GM13976 (cell line): ENCODE measurements around the gene SDHAF1.

Experiments
- DNase-seq: peaks from one replicate; pipeline ENCODE4 v3.0.0; 2012; ENCODE audit warnings: low spot score
- in situ Hi-C: fragments of 300-500 bp; cut with MboI; formaldehyde crosslinking; loops from one replicate; pipeline ENCODE4 v1.12.0; 2022; ENCODE audit warnings: low sequenced_read_pairs, mixed read lengths, inconsistent platforms; ENCODE audit not compliant: unreplicated experiment
- TF ChIP-seq, protein P1 (sequence below): IDR thresholded peaks from 2 replicates; pipeline ENCODE4 v1.5.1; 2012; ENCODE audit warnings: borderline replicate concordance, mild to moderate bottlenecking; ENCODE audit not compliant: insufficient read depth; ENCODE audit errors: extremely low read depth, missing control alignments, control extremely low read depth

Gene SDHAF1

DNA sequence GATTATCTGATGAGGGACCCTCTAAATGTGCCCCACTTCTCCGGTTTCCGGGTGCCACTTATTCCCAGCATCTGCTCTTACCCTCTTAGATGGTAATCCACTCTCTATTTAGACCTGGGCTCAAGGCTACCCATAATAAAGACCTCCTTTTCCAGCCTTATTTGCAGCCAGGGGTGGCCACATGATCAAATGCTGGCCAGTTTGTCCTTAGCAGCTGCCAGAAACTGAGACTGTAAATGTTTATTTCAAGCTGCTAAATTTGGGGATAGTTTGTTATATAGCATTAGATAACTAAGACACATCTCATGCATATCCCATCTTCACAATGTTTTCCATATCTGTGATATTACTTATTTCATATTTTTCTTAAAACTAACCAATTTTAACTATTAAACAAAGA, 49.0 kb downstream of the SDHAF1 start:
- in situ Hi-C loops, result no loop called here
- no peak for DNase-seq
- TF ChIP-seq, protein P1, sequence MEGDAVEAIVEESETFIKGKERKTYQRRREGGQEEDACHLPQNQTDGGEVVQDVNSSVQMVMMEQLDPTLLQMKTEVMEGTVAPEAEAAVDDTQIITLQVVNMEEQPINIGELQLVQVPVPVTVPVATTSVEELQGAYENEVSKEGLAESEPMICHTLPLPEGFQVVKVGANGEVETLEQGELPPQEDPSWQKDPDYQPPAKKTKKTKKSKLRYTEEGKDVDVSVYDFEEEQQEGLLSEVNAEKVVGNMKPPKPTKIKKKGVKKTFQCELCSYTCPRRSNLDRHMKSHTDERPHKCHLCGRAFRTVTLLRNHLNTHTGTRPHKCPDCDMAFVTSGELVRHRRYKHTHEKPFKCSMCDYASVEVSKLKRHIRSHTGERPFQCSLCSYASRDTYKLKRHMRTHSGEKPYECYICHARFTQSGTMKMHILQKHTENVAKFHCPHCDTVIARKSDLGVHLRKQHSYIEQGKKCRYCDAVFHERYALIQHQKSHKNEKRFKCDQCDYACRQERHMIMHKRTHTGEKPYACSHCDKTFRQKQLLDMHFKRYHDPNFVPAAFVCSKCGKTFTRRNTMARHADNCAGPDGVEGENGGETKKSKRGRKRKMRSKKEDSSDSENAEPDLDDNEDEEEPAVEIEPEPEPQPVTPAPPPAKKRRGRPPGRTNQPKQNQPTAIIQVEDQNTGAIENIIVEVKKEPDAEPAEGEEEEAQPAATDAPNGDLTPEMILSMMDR, result no peak
